ENCODE measurements around the gene CTNNA3. TPM values are rescaled to one million over a fixed set of nuclear protein-coding genes. Genes with fewer than 3 reads are reported as not detected.

The CTNNA3 gene
- total RNA-seq, 2 donors from 2014 or later, result under 0.01 to 0.33 TPM

GRCh38 chr10:65893676-65894075, 1802.3 kb downstream of the CTNNA3 start:
- no peaks in the 10 kb centered on the region for H3K9me3 ChIP-seq
- no peak overlapping the region for H3K27ac ChIP-seq
- DNase-seq, result no peak
- WGBS, 2 donors, result 82% methylated on average over 3 of the region's 3 CpGs
- no peak overlapping the region for H3K4me3 ChIP-seq
- intact Hi-C loops (cut with DNase I), result no loop called here
- no peak for ATAC-seq
- TF ChIP-seq CTCF (IDR thresholded peaks at IDR 0.05) (no peak), POLR2A (IDR thresholded peaks at IDR 0.05) (no peak)
- H3K36me3 ChIP-seq (replicated peaks in 1 of 2; ENCODE audit: insufficient read depth in 1 of 2, low read depth in 2 of 2), result no peaks in the 10 kb centered on the region
- H3K4me1 ChIP-seq, result peaks cover 4% of the 10 kb centered on the region
- no peaks in the 10 kb centered on the region for H3K27me3 ChIP-seq

GRCh38 chr10:65892284-65892683, 1803.7 kb downstream of the CTNNA3 start:
- TF ChIP-seq POLR2A (IDR thresholded peaks at IDR 0.05) (no peak), CTCF (IDR thresholded peaks at IDR 0.05) (no peak)
- WGBS, 2 donors, result 69 to 74% methylated on average over 3 of the region's 3 CpGs
- intact Hi-C loops (cut with DNase I), result no loop called here

GRCh38 chr10:65891073-65891981, 1804.7 kb downstream of the CTNNA3 start:
- Histone ChIP-seq H3K36me3 (replicated peaks in 1 of 2; ENCODE audit: insufficient read depth in 1 of 2, low read depth in 2 of 2) (no peaks in the 10 kb centered on the region), H3K4me1 (peaks cover 4% of the 10 kb centered on the region), H3K4me3 (no peak overlapping the region), H3K27ac (no peak overlapping the region), H3K9me3 (no peaks in the 10 kb centered on the region), H3K27me3 (no peaks in the 10 kb centered on the region)
- WGBS, 2 donors, result 6 to 20% methylated on average over 3 of the region's 3 CpGs
- DNase-seq (no peak), ATAC-seq (no peak)
- intact Hi-C loops (cut with DNase I), result no loop called here
- TF ChIP-seq CTCF (IDR thresholded peaks at IDR 0.05) (no peak), POLR2A (IDR thresholded peaks at IDR 0.05) (no peak)

More at GRCh38 chr10:65892284-65892683, 1803.7 kb downstream of the CTNNA3 start:
- ATAC-seq (no peak), DNase-seq (no peak)
- H3K27me3 ChIP-seq, result no peaks in the 10 kb centered on the region
- H3K36me3 ChIP-seq (replicated peaks in 1 of 2; ENCODE audit: insufficient read depth in 1 of 2, low read depth in 2 of 2), result no peaks in the 10 kb centered on the region
- H3K9me3 ChIP-seq, result no peaks in the 10 kb centered on the region
- no peak overlapping the region for H3K4me3 ChIP-seq
- peaks cover 4% of the 10 kb centered on the region for H3K4me1 ChIP-seq
- no peak overlapping the region for H3K27ac ChIP-seq

- H3K36me3 ChIP-seq (replicated peaks in 1 of 2; ENCODE audit: insufficient read depth in 1 of 2, low read depth in 2 of 2), result no peaks in the 10 kb centered on the region
- no peaks in the 10 kb centered on the region for H3K9me3 ChIP-seq
- H3K4me1 ChIP-seq, result no peaks in the 10 kb centered on the region
- ATAC-seq (no peak), DNase-seq (no peak)
- H3K4me3 ChIP-seq, result no peak overlapping the region
- TF ChIP-seq POLR2A (IDR thresholded peaks at IDR 0.05) (no peak), CTCF (IDR thresholded peaks at IDR 0.05) (no peak)
- intact Hi-C loops (cut with DNase I), result no loop called here
- H3K27ac ChIP-seq, result no peak overlapping the region
- H3K27me3 ChIP-seq, result no peaks in the 10 kb centered on the region
Measured at GRCh38 chr10:65864529-65864928, 1831.5 kb downstream of the CTNNA3 start.

GRCh38 chr10:65864036-65864435, 1832.0 kb downstream of the CTNNA3 start:
- intact Hi-C loops (cut with DNase I), result no loop called here
- H3K27ac ChIP-seq, result no peak overlapping the region
- ATAC-seq, result no peak

More at GRCh38 chr10:65864036-65864435, 1832.0 kb downstream of the CTNNA3 start:
- DNase-seq, result no peak
- H3K9me3 ChIP-seq, result no peaks in the 10 kb centered on the region
- no peaks in the 10 kb centered on the region for H3K36me3 ChIP-seq (replicated peaks in 1 of 2; ENCODE audit: insufficient read depth in 1 of 2, low read depth in 2 of 2)
- no peak overlapping the region for H3K4me3 ChIP-seq
- TF ChIP-seq CTCF (IDR thresholded peaks at IDR 0.05) (no peak), POLR2A (IDR thresholded peaks at IDR 0.05) (no peak)
- H3K4me1 ChIP-seq, result no peaks in the 10 kb centered on the region
- no peaks in the 10 kb centered on the region for H3K27me3 ChIP-seq
